ENCODE measurements around the gene POU2F1.

POU2F1 gene

DNA sequence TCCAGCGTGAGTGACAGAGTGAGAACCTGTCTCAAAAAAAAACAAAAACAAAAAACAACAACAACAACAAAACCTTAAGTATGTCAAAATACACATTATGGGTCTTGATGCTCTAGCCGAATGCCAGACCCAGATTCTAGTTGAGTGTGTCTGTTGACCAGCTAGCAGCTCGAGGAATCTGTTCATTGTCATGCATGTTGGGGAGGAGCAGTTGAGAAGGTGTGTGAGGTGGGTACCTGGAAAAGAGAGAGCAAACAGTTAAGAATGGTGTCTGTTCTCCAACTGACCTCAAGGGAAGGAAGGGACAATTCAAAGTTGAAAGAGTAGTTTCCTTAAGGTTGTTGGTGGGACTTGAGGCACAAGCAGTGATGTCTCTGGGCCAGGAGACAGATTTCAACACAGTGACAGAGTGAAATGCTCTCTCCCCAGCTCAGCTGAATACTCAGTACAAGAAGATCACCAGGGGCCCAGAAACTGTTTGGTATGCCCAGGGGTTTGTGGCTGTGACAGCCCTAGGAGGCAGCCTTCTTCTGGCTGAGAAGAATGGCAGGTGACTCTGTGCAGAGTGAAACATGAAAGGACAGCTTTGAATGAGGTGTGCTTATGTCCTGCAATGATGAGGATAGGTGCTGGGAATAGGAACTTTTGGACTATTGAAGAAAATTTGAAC lies 14.4 kb upstream of the POU2F1 start:
- DNase-seq (ENCODE audit: extremely low read depth, insufficient read length): no peak
- TF ChIP-seq, protein P1, sequence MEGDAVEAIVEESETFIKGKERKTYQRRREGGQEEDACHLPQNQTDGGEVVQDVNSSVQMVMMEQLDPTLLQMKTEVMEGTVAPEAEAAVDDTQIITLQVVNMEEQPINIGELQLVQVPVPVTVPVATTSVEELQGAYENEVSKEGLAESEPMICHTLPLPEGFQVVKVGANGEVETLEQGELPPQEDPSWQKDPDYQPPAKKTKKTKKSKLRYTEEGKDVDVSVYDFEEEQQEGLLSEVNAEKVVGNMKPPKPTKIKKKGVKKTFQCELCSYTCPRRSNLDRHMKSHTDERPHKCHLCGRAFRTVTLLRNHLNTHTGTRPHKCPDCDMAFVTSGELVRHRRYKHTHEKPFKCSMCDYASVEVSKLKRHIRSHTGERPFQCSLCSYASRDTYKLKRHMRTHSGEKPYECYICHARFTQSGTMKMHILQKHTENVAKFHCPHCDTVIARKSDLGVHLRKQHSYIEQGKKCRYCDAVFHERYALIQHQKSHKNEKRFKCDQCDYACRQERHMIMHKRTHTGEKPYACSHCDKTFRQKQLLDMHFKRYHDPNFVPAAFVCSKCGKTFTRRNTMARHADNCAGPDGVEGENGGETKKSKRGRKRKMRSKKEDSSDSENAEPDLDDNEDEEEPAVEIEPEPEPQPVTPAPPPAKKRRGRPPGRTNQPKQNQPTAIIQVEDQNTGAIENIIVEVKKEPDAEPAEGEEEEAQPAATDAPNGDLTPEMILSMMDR (IDR thresholded peaks at IDR 0.05; ENCODE audit: insufficient read depth, low read length, poor library complexity, severe bottlenecking): no peak
- H3K27me3 ChIP-seq (replicated peaks; ENCODE audit: control insufficient read depth, insufficient read depth, low read length): no peaks in the 10 kb centered on the region
- no peak overlapping the region for H3K4me3 ChIP-seq (replicated peaks; ENCODE audit: low read depth, low read length)
- no peaks in the 10 kb centered on the region for H3K36me3 ChIP-seq (ENCODE audit: control insufficient read depth, insufficient read depth, low read length)

DNA sequence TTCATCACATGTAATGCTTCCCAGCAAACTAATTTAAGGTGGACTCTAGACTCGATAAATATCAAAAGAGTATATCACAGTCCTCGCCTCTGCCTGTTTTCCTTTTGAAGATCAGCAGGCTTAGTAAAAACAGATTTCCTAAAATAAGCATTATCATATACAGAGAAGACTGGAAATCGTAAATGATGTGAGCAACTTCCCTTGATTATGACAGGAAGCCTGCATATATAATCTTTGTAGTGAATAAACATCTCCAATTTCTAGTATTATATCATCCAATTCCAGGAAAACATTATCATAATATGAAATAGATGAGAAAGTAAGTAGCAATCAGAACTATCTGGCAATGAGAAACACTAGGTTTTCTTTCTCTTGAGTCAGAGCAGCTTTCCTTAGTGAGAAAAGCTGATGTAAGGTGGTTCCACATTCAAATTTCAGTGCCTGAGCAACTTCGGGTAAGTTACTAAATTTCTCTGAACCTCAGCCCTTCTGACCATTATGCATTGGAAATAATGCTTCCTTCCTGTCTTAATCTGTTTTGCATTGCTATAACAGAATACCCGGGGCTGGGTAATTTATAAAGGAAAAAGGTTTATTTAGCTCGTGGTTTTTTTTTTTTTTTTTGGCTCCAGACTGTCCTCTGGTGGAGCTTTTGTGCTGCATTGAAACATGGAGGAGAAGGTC lies 12.6 kb upstream of the POU2F1 start:
- no peaks in the 10 kb centered on the region for H3K27me3 ChIP-seq (replicated peaks; ENCODE audit: control insufficient read depth, insufficient read depth, low read length)
- no peak overlapping the region for H3K4me3 ChIP-seq (replicated peaks; ENCODE audit: low read depth, low read length)
- H3K36me3 ChIP-seq (ENCODE audit: control insufficient read depth, insufficient read depth, low read length): no peaks in the 10 kb centered on the region
- no peak for DNase-seq (ENCODE audit: extremely low read depth, insufficient read length)
- TF ChIP-seq, protein P1 (IDR thresholded peaks at IDR 0.05; ENCODE audit: insufficient read depth, low read length, poor library complexity, severe bottlenecking): no peak

DNA sequence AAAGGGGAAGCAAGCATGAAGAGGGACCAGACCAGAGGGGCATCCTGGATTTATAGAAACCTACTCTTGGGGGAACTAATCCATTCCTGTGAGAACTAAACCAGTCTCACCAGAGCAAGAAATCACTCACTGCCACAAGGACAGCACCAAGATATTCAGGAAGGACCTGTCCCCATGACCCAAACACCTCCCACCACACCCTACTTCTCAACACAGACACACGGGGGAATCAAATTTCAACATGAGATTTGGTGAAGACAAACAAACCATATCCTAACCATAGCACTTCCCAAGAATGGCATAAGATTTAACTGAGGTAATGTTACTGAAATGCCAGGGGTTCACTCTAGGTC lies 12.1 kb upstream of the POU2F1 start:
- H3K27me3 ChIP-seq (replicated peaks; ENCODE audit: control insufficient read depth, insufficient read depth, low read length): no peaks in the 10 kb centered on the region
- no peak overlapping the region for H3K4me3 ChIP-seq (replicated peaks; ENCODE audit: low read depth, low read length)
- H3K36me3 ChIP-seq (ENCODE audit: control insufficient read depth, insufficient read depth, low read length): no peaks in the 10 kb centered on the region
- DNase-seq (ENCODE audit: extremely low read depth, insufficient read length): no peak
- TF ChIP-seq, protein P1 (IDR thresholded peaks at IDR 0.05; ENCODE audit: insufficient read depth, low read length, poor library complexity, severe bottlenecking): no peak

DNA sequence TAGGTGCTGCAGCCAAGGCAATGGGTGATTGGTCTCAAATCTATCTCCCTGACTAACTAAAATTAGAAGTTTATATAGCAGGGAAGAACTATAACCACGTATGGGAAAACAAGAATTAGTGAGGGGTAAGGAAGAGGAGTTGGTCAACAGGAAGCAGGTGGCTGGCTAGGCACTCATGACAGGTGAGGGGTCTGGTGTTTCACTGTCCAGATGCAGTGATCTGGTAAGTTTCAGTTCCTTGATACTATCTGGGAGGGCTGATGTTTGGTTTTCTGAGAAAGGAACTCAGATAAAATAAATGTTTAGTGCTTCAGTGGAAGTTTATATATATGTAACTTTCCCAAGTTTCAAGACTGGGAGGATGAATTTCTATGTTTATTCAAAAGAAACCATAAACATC lies 11.6 kb upstream of the POU2F1 start:
- TF ChIP-seq, protein P1 (IDR thresholded peaks at IDR 0.05; ENCODE audit: insufficient read depth, low read length, poor library complexity, severe bottlenecking): no peak
- DNase-seq (ENCODE audit: extremely low read depth, insufficient read length): no peak
- no peaks in the 10 kb centered on the region for H3K36me3 ChIP-seq (ENCODE audit: control insufficient read depth, insufficient read depth, low read length)
- no peaks in the 10 kb centered on the region for H3K27me3 ChIP-seq (replicated peaks; ENCODE audit: control insufficient read depth, insufficient read depth, low read length)
- no peak overlapping the region for H3K4me3 ChIP-seq (replicated peaks; ENCODE audit: low read depth, low read length)

DNA sequence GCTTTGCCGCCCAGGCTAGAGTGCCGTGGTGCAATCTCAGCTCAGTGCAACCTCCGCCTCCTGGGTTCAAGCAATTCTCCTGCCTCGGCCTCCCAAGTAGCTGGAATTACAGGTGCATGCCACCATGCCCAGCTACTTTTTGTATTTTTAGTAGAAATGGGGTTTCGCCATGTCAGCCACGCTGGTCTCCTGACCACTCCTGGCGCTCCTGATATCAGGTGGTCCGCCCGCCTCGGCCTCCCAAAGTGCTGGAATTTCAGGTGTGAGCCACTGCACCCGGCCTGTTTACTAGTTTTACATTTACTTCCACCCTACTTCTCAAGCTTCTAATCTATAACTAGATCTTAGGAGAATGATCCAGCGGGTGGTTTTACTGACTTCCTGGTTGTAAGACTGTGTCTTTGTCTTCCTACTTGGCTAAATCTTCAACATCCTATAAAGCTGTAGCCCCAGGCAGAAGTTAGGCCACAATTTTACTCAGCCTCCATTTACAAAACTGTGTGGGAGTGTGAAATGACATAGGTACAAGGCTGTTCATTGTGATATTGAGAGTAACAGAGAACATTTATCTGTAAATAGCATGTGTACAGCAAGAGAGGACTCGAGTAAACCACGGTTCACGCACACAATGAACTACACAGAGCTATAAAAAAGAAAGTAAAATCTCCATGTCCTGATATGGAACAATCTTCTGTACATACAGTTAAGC lies 9.6 kb upstream of the POU2F1 start:
- Histone ChIP-seq H3K27me3 (replicated peaks; ENCODE audit: control insufficient read depth, insufficient read depth, low read length) (no peaks in the 10 kb centered on the region), H3K36me3 (ENCODE audit: control insufficient read depth, insufficient read depth, low read length) (no peaks in the 10 kb centered on the region), H3K4me3 (replicated peaks; ENCODE audit: low read depth, low read length) (no peak overlapping the region)
- no peak for DNase-seq (ENCODE audit: extremely low read depth, insufficient read length)
- TF ChIP-seq, protein P1 (IDR thresholded peaks at IDR 0.05; ENCODE audit: insufficient read depth, low read length, poor library complexity, severe bottlenecking): no peak
